Measurements from ENCODE around the gene ARVCF.

DNA sequence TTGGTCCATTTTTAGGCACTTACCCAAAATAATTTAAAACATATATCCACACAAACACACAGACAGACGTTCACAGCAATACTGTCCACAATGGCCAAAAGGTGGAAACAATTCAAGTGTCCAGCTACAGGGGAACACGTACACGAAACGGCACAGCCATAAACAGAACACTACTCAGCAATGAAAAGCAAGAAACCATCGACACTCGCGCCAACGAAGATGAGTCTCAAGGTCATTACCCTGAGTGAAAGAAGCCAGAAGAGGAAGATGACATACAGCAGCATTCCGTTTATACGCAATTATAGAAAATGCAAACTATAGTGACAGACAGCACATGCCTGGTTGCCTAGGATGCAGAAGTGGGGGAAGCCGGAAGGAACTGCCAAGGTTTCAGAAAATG, 88.4 kb downstream of the ARVCF start:
- TF ChIP-seq FOXJ3 (CRISPR knock-in tag; IDR thresholded peaks at IDR 0.05) (no peak), NRF1 (IDR thresholded peaks at IDR 0.05; ENCODE audit: low read depth, low read length) (no peak), FOXM1 (IDR thresholded peaks at IDR 0.05; ENCODE audit: low read depth) (no peak), ZBTB33 (IDR thresholded peaks at IDR 0.05; ENCODE audit: borderline replicate concordance, low read depth) (no peak)
- TF ChIP-seq, protein P1, sequence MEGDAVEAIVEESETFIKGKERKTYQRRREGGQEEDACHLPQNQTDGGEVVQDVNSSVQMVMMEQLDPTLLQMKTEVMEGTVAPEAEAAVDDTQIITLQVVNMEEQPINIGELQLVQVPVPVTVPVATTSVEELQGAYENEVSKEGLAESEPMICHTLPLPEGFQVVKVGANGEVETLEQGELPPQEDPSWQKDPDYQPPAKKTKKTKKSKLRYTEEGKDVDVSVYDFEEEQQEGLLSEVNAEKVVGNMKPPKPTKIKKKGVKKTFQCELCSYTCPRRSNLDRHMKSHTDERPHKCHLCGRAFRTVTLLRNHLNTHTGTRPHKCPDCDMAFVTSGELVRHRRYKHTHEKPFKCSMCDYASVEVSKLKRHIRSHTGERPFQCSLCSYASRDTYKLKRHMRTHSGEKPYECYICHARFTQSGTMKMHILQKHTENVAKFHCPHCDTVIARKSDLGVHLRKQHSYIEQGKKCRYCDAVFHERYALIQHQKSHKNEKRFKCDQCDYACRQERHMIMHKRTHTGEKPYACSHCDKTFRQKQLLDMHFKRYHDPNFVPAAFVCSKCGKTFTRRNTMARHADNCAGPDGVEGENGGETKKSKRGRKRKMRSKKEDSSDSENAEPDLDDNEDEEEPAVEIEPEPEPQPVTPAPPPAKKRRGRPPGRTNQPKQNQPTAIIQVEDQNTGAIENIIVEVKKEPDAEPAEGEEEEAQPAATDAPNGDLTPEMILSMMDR (IDR thresholded peaks at IDR 0.05): no peak

All from SK-N-SH (cell line).